Endothelial cell of umbilical vein (primary cell): ENCODE measurements around the gene KISS1R. TPM values are rescaled to one million over a fixed set of nuclear protein-coding genes. Genes with fewer than 3 reads are reported as not detected.

Experiments used
- BruUV-seq: library from RNA; stranded (reverse); fragments of 400-500 nt; replicated peaks from 2 replicates; lab custom pipeline; 2021; lab: Mats Ljungman, UMichigan
- CTCF ChIA-PET: fragments of 300-600, 350-600 bp; sonication (Branson Sonifier 250); formaldehyde crosslinking; loops from one replicate; lab custom pipeline; 2021; ENCODE audit warnings: antibody characterized with exemption, inconsistent platforms; lab: Charles Lee
- POLR2A ChIA-PET: fragments of 300-600, 350-600 bp; sonication (Branson Sonifier 250); formaldehyde crosslinking; loops from one replicate; lab custom pipeline; 2021; ENCODE audit warnings: antibody characterized with exemption, inconsistent platforms; lab: Charles Lee
- DNase-seq: peaks from one replicate; pipeline ENCODE4 v3.0.0-alpha.2; 2011; ENCODE audit warnings: low read depth, low spot score
- FAIRE-seq: peaks from 2 replicates; lab custom pipeline; 2011; peaks lifted over from hg19 to GRCh38; lab: Jason Lieb, UNC
- H2AFZ ChIP-seq: 2 replicates; pipeline ENCODE4 v1.6.0; 2012; ENCODE audit warnings: low read depth, low read length, control low read depth, inconsistent platforms
- H3K27ac ChIP-seq: 2 replicates; pipeline ENCODE4 v1.5.1; 2011; ENCODE audit warnings: low read depth, mild to moderate bottlenecking, control low read depth, low read length, moderate library complexity; ENCODE audit not compliant: insufficient read depth
- H3K27me3 ChIP-seq, 2 experiments: 2 replicates each; pipeline versions ENCODE4 v1.6.0 to v1.6.1; 2011; ENCODE audit warnings: low read length in 2 of 2, mixed read lengths in 1 of 2; ENCODE audit not compliant: control insufficient read depth in 2 of 2, insufficient read depth in 2 of 2
- H3K36me3 ChIP-seq, 2 experiments: 2 replicates in 1 of 2; 3 replicates in 1 of 2; pipeline ENCODE4 v1.5.1; 2011; ENCODE audit warnings: low read length in 2 of 2, mild to moderate bottlenecking in 1 of 2, moderate library complexity in 1 of 2; ENCODE audit not compliant: control insufficient read depth in 2 of 2, insufficient read depth in 2 of 2; ENCODE audit errors: extremely low read depth in 1 of 2
- H3K4me1 ChIP-seq: 3 replicates; pipeline ENCODE4 v1.5.1; 2011; ENCODE audit warnings: mild to moderate bottlenecking, low read length; ENCODE audit not compliant: control insufficient read depth, insufficient read depth; ENCODE audit errors: extremely low read depth
- H3K4me2 ChIP-seq: 2 replicates; pipeline ENCODE4 v1.6.1; 2011; ENCODE audit warnings: low read length, control low read depth, mixed read lengths; ENCODE audit not compliant: insufficient read depth
- H3K4me3 ChIP-seq, 3 experiments: fragments of 200-600 bp in 1 of 3; sonication (generic), shearing (Covaris generic) in 1 of 3; replicated peaks in 1 of 3; 2 replicates each; pipeline ENCODE4 v1.5.1; 2011 to 2016; ENCODE audit warnings: control low read depth in 3 of 3, low read length in 3 of 3, mild to moderate bottlenecking in 2 of 3, inconsistent platforms in 1 of 3, low read depth in 1 of 3, moderate library complexity in 1 of 3; ENCODE audit not compliant: insufficient read depth in 1 of 3
- H3K79me2 ChIP-seq: 2 replicates; pipeline ENCODE4 v1.6.0; 2012; ENCODE audit warnings: low read length, inconsistent platforms; ENCODE audit not compliant: control insufficient read depth, insufficient read depth
- H3K9ac ChIP-seq: replicated peaks from 2 replicates; pipeline ENCODE3; 2011; ENCODE audit warnings: low read length, control low read depth; ENCODE audit not compliant: insufficient read depth; ENCODE audit errors: extremely low read depth
- H3K9me1 ChIP-seq: replicated peaks from 3 replicates; pipeline ENCODE4 v1.6.0; 2011; ENCODE audit warnings: mild to moderate bottlenecking, low read length; ENCODE audit not compliant: control insufficient read depth, insufficient read depth; ENCODE audit errors: extremely low read depth
- H3K9me3 ChIP-seq: replicated peaks from 2 replicates; pipeline ENCODE4 v1.5.1; 2012; ENCODE audit warnings: low read length, inconsistent platforms; ENCODE audit not compliant: control insufficient read depth, insufficient read depth
- H4K20me1 ChIP-seq: replicated peaks from 2 replicates; pipeline ENCODE3; 2011; ENCODE audit warnings: mild to moderate bottlenecking, low read length; ENCODE audit not compliant: control insufficient read depth, insufficient read depth; ENCODE audit errors: extremely low read depth
- CTCF ChIP-seq, 2 donors: IDR thresholded peaks; 1 replicate in 1 of 2; 2 replicates in 1 of 2; pipeline ENCODE4 v1.5.1; 2011; ENCODE audit warnings: low read length in 2 of 2, mild to moderate bottlenecking in 2 of 2, moderate library complexity in 2 of 2, control low read depth in 1 of 2, inconsistent platforms in 1 of 2, low read depth in 1 of 2; ENCODE audit not compliant: insufficient read depth in 1 of 2; ENCODE audit errors: extremely low read depth in 1 of 2
- EZH2 ChIP-seq: IDR thresholded peaks from 2 replicates; pipeline ENCODE4 v1.6.1; 2012; ENCODE audit warnings: borderline replicate concordance, low read depth, mild to moderate bottlenecking, moderate library complexity, low read length, inconsistent platforms; ENCODE audit not compliant: severe bottlenecking
- FOS ChIP-seq: IDR thresholded peaks from 2 replicates; pipeline ENCODE4 v1.6.1; 2011; ENCODE audit warnings: mild to moderate bottlenecking, low read length, moderate library complexity, borderline replicate concordance; ENCODE audit not compliant: insufficient read depth
- GATA2 ChIP-seq: IDR thresholded peaks from 2 replicates; pipeline ENCODE4 v1.7.0; 2011; ENCODE audit warnings: low read depth, mild to moderate bottlenecking, moderate library complexity, mixed read lengths, low read length; ENCODE audit not compliant: insufficient read length, insufficient read depth
- JUN ChIP-seq: IDR thresholded peaks from 2 replicates; pipeline ENCODE4 v1.6.1; 2011; ENCODE audit warnings: borderline replicate concordance, low read depth; ENCODE audit not compliant: insufficient read length, insufficient read depth
- MAX ChIP-seq: IDR thresholded peaks from 2 replicates; pipeline ENCODE4 v1.6.1; 2011; ENCODE audit not compliant: insufficient read depth, insufficient read length
- MYC ChIP-seq: IDR thresholded peaks from one replicate; pipeline ENCODE4 v1.6.1; 2011; ENCODE audit warnings: mild to moderate bottlenecking, low read depth, low read length
- POLR2A ChIP-seq: IDR thresholded peaks from 2 replicates; pipeline ENCODE4 v1.6.1; 2012; ENCODE audit warnings: low read depth, mild to moderate bottlenecking, control low read depth, low read length
- POLR2AphosphoS5 ChIP-seq: IDR thresholded peaks from 2 replicates; pipeline ENCODE4 v1.6.1; 2012; ENCODE audit warnings: low read depth, mild to moderate bottlenecking, control low read depth, low read length, moderate library complexity; ENCODE audit not compliant: insufficient read depth
- dilution Hi-C: fragments of 300-500 bp; cut with MboI; formaldehyde crosslinking; loops from one replicate; pipeline ENCODE4 v1.15.0; 2019; ENCODE audit warnings: low sequenced_read_pairs; ENCODE audit not compliant: extremely low pct_ligation_motif_present
- intact Hi-C: fragments of 100-400 bp; cut with micrococcal nuclease; formaldehyde crosslinking; loops from one replicate; pipeline ENCODE4 v1.10.0; 2022
- polyA plus RNA-seq, 4 experiments: library from polyadenylated mRNA; depleted of rRNA in 3 of 4; stranded (reverse) in 3 of 4; unstranded in 1 of 4; fragments of >200 nt; gene quantifications; 2 replicates each; pipeline versions ENCODE4 v1.2.1 to v1.2.3, GENCODE V29; 2011 to 2012; ENCODE audit warnings: missing spikeins in 1 of 4
- total RNA-seq: library from RNA; stranded (reverse); gene quantifications from 2 replicates; pipeline ENCODE4 v1.2.3, GENCODE V29; 2021

Gene KISS1R
- total and polyA plus RNA-seq, 2 donors (not counting 3 experiments of a cell fraction or from before 2014, with no cell fraction given): not detected

- Histone ChIP-seq H3K27me3 (no peaks in the 10 kb centered on the region), H3K9me3 (no peaks in the 10 kb centered on the region), H3K36me3 (no peaks in the 10 kb centered on the region), H3K4me1 (peaks cover 6% of the 10 kb centered on the region), H3K4me2 (no peak overlapping the region), H3K79me2 (peaks cover 10% of the 10 kb centered on the region), H2AFZ (no peak overlapping the region), H3K9ac (no peak overlapping the region), H4K20me1 (no peaks in the 10 kb centered on the region), H3K27ac (no peak overlapping the region), H3K4me3 (no peak overlapping the region), H3K9me1 (no peaks in the 10 kb centered on the region)
- CTCF ChIA-PET: interaction anchor here (0.6 to 1.4 kb wide), 3 partner anchors 9 to 51 kb away, joined by 3 to 5 read pairs (median 3); no protein-coding TSS in a partner anchor
- POLR2A ChIA-PET: no interaction called here
- intact Hi-C loops (no loop called here), dilution Hi-C loops (no loop called here)
- TF ChIP-seq JUN: no peak
- no peak for TF ChIP-seq POLR2A
- DNase-seq (no peak), FAIRE-seq (no peak)
- BruUV-seq: no TSS peak
Observed at GRCh38 chr19:907183-907853, 9.8 kb upstream of the KISS1R start.

GRCh38 chr19:911197-912033 is 5.7 kb upstream of the KISS1R start:
- H3K4me3 ChIP-seq: no peak overlapping the region
- no peaks in the 10 kb centered on the region for H3K36me3 ChIP-seq
- CTCF ChIA-PET: interaction anchor here (1.8 kb wide), 1 partner anchor 48 kb away, joined by 5 read pairs; no protein-coding TSS in a partner anchor
- H3K9me1 ChIP-seq: no peaks in the 10 kb centered on the region
- H3K4me1 ChIP-seq: peaks cover 10% of the 10 kb centered on the region
- BruUV-seq: no TSS peak
- FAIRE-seq: no peak
- H3K4me2 ChIP-seq: no peak overlapping the region
- dilution Hi-C loops: no loop called here
- H4K20me1 ChIP-seq: no peaks in the 10 kb centered on the region
- no peak overlapping the region for H3K27ac ChIP-seq
- POLR2A ChIA-PET: interaction anchor here (1.5 kb wide), 1 partner anchor 10 kb away, joined by 4 read pairs; no protein-coding TSS in a partner anchor
- H3K9ac ChIP-seq: no peak overlapping the region
- peaks cover 10% of the 10 kb centered on the region for H3K79me2 ChIP-seq
- H3K9me3 ChIP-seq: no peaks in the 10 kb centered on the region
- DNase-seq: no peak
- intact Hi-C loops: loop anchor here (2.0 kb wide), 2 partner anchors 19 to 141 kb away; partner anchors contain the start of genes MED16 and RNU6-9
- TF ChIP-seq EZH2: no peak
- no peak for TF ChIP-seq POLR2A
- TF ChIP-seq GATA2: no peak
- no peak for TF ChIP-seq MAX
- TF ChIP-seq MYC: no peak
- TF ChIP-seq POLR2AphosphoS5: no peak
- TF ChIP-seq CTCF (IDR thresholded peaks at IDR 0.05; ENCODE audit: extremely low read depth in 1 of 2, insufficient read depth in 1 of 2, low read depth in 1 of 2, low read length in 2 of 2): no peak
- TF ChIP-seq JUN: no peak
- no peak for TF ChIP-seq FOS
- H2AFZ ChIP-seq: no peak overlapping the region
- H3K27me3 ChIP-seq: no peaks in the 10 kb centered on the region
